Karpas-422 (cell line): ENCODE results near the gene NKD1. TPM values are rescaled to one million over a fixed set of nuclear protein-coding genes. Genes with fewer than 3 reads are reported as not detected.

ENCODE experiments used
- DNase-seq: peaks from one replicate; pipeline ENCODE4 v3.0.0-alpha.2; 2015
- H2AFZ ChIP-seq: fragments of 200-600 bp; sonication (generic); 2 replicates; pipeline ENCODE4 v1.6.1; 2014; ENCODE audit warnings: antibody characterized with exemption, low read length, mixed read lengths
- H3K27ac ChIP-seq: fragments of 200-600 bp; sonication (generic); 2 replicates; pipeline ENCODE4 v1.5.1; 2014; ENCODE audit warnings: mild to moderate bottlenecking, low read length, moderate library complexity
- H3K27me3 ChIP-seq: fragments of 200-600 bp; sonication (generic); 2 replicates; pipeline ENCODE4 v1.6.1; 2014; ENCODE audit warnings: low read length, mixed read lengths
- H3K36me3 ChIP-seq: fragments of 200-600 bp; sonication (generic); 2 replicates; pipeline ENCODE4 v1.6.1; 2014; ENCODE audit warnings: low read length, mixed read lengths; ENCODE audit not compliant: insufficient read depth
- H3K4me1 ChIP-seq: fragments of 200-600 bp; sonication (generic); 2 replicates; pipeline ENCODE4 v1.6.1; 2014; ENCODE audit warnings: mild to moderate bottlenecking, low read length, mixed read lengths
- H3K4me2 ChIP-seq: fragments of 200-600 bp; sonication (generic); 2 replicates; pipeline ENCODE4 v1.6.1; 2014; ENCODE audit warnings: low read length, low read depth, mild to moderate bottlenecking; ENCODE audit not compliant: poor library complexity, severe bottlenecking
- H3K4me3 ChIP-seq: fragments of 200-600 bp; sonication (generic); 2 replicates; pipeline ENCODE4 v1.5.1; 2014; ENCODE audit warnings: mild to moderate bottlenecking, antibody characterized with exemption, low read length, mixed read lengths
- H3K79me2 ChIP-seq: fragments of 200-600 bp; sonication (generic); 2 replicates; pipeline ENCODE4 v1.6.1; 2014; ENCODE audit warnings: mild to moderate bottlenecking, low read length, mixed read lengths
- H3K9ac ChIP-seq: fragments of 200-600 bp; sonication (generic); 2 replicates; pipeline ENCODE4 v1.6.0; 2014; ENCODE audit warnings: low read length
- H3K9me2 ChIP-seq: fragments of 200-600 bp; sonication (generic), shearing (Covaris generic); replicated peaks from 2 replicates; pipeline ENCODE4 v1.6.0; 2014; ENCODE audit warnings: mild to moderate bottlenecking, low read length, moderate library complexity; ENCODE audit not compliant: insufficient read depth
- H3K9me3 ChIP-seq: fragments of 300-700, 200-600 bp; sonication (generic); 2 replicates; pipeline ENCODE4 v1.6.1; 2014; ENCODE audit warnings: low read length, mixed read lengths
- H4K20me1 ChIP-seq: fragments of 200-600 bp; sonication (generic); 2 replicates; pipeline ENCODE4 v1.6.1; 2014; ENCODE audit warnings: mild to moderate bottlenecking, antibody characterized with exemption, low read length, low read depth; ENCODE audit not compliant: insufficient read depth
- total RNA-seq: library from RNA; depleted of rRNA; stranded (reverse); fragments of >200 nt; shearing (Covaris generic); gene quantifications from 2 replicates; pipeline ENCODE4 v1.2.3, GENCODE V29; 2014; ENCODE audit warnings: low replicate concordance

The NKD1 gene
- total RNA-seq, 1 experiment from 2014 or later, result not detected

GRCh38 chr16:50602531-50603205 is 54.5 kb downstream of the NKD1 start:
- Histone ChIP-seq H3K9me3 (no peaks in the 10 kb centered on the region), H2AFZ (no peak overlapping the region), H4K20me1 (no peaks in the 10 kb centered on the region), H3K4me3 (no peak overlapping the region), H3K27ac (no peak overlapping the region), H3K4me2 (no peak overlapping the region), H3K9me2 (no peaks in the 10 kb centered on the region), H3K79me2 (no peaks in the 10 kb centered on the region), H3K4me1 (no peaks in the 10 kb centered on the region), H3K36me3 (no peaks in the 10 kb centered on the region), H3K9ac (no peak overlapping the region), H3K27me3 (no peaks in the 10 kb centered on the region)
- DNase-seq, result no peak

- Histone ChIP-seq H3K79me2 (no peaks in the 10 kb centered on the region), H3K36me3 (no peaks in the 10 kb centered on the region), H3K27ac (no peak overlapping the region), H3K4me2 (no peak overlapping the region), H3K9ac (no peak overlapping the region), H4K20me1 (no peaks in the 10 kb centered on the region), H3K9me2 (no peaks in the 10 kb centered on the region), H2AFZ (no peak overlapping the region), H3K9me3 (no peaks in the 10 kb centered on the region), H3K27me3 (no peaks in the 10 kb centered on the region), H3K4me1 (no peaks in the 10 kb centered on the region), H3K4me3 (no peak overlapping the region)
- no peak for DNase-seq
Measured at GRCh38 chr16:50603206-50604064, 55.2 kb downstream of the NKD1 start.

- no peaks in the 10 kb centered on the region for H3K36me3 ChIP-seq
- no peak for DNase-seq
- no peak overlapping the region for H3K9ac ChIP-seq
- H4K20me1 ChIP-seq, result no peaks in the 10 kb centered on the region
- no peak overlapping the region for H3K4me2 ChIP-seq
- no peaks in the 10 kb centered on the region for H3K4me1 ChIP-seq
- H3K9me2 ChIP-seq, result no peaks in the 10 kb centered on the region
- H2AFZ ChIP-seq, result no peak overlapping the region
- no peak overlapping the region for H3K4me3 ChIP-seq
- H3K27me3 ChIP-seq, result no peaks in the 10 kb centered on the region
- H3K27ac ChIP-seq, result no peak overlapping the region
- H3K9me3 ChIP-seq, result no peaks in the 10 kb centered on the region
- H3K79me2 ChIP-seq, result no peaks in the 10 kb centered on the region
Measured at GRCh38 chr16:50604065-50604418, 55.8 kb downstream of the NKD1 start.

- Histone ChIP-seq H3K9me3 (no peaks in the 10 kb centered on the region), H3K79me2 (no peaks in the 10 kb centered on the region), H3K27me3 (no peaks in the 10 kb centered on the region), H3K9me2 (no peaks in the 10 kb centered on the region), H3K9ac (no peak overlapping the region), H3K4me2 (no peak overlapping the region), H3K4me1 (no peaks in the 10 kb centered on the region), H3K27ac (no peak overlapping the region), H3K36me3 (no peaks in the 10 kb centered on the region), H3K4me3 (no peak overlapping the region), H2AFZ (no peak overlapping the region), H4K20me1 (no peaks in the 10 kb centered on the region)
- no peak for DNase-seq
Measured at GRCh38 chr16:50604610-50605009, 56.4 kb downstream of the NKD1 start.

GRCh38 chr16:50605733-50606430 is 57.7 kb downstream of the NKD1 start:
- H3K4me1 ChIP-seq, result no peaks in the 10 kb centered on the region
- H4K20me1 ChIP-seq, result no peaks in the 10 kb centered on the region
- no peaks in the 10 kb centered on the region for H3K79me2 ChIP-seq
- H2AFZ ChIP-seq, result no peak overlapping the region
- no peak for DNase-seq
- no peak overlapping the region for H3K4me2 ChIP-seq
- no peak overlapping the region for H3K9ac ChIP-seq
- H3K9me3 ChIP-seq, result no peaks in the 10 kb centered on the region
- no peak overlapping the region for H3K4me3 ChIP-seq
- H3K36me3 ChIP-seq, result no peaks in the 10 kb centered on the region
- H3K27me3 ChIP-seq, result no peaks in the 10 kb centered on the region
- no peak overlapping the region for H3K27ac ChIP-seq
- no peaks in the 10 kb centered on the region for H3K9me2 ChIP-seq

- Histone ChIP-seq H4K20me1 (no peaks in the 10 kb centered on the region), H3K36me3 (no peaks in the 10 kb centered on the region), H3K9me3 (no peaks in the 10 kb centered on the region), H3K27ac (no peak overlapping the region), H3K79me2 (no peaks in the 10 kb centered on the region), H2AFZ (no peak overlapping the region), H3K4me2 (no peak overlapping the region), H3K9me2 (no peaks in the 10 kb centered on the region), H3K4me1 (no peaks in the 10 kb centered on the region), H3K27me3 (no peaks in the 10 kb centered on the region), H3K4me3 (no peak overlapping the region), H3K9ac (no peak overlapping the region)
- no peak for DNase-seq
Measured at GRCh38 chr16:50606431-50607050, 58.3 kb downstream of the NKD1 start.

GRCh38 chr16:50607051-50607431 is 58.8 kb downstream of the NKD1 start:
- no peaks in the 10 kb centered on the region for H3K9me2 ChIP-seq
- no peaks in the 10 kb centered on the region for H4K20me1 ChIP-seq
- no peak overlapping the region for H3K9ac ChIP-seq
- H3K4me1 ChIP-seq, result no peaks in the 10 kb centered on the region
- H3K9me3 ChIP-seq, result no peaks in the 10 kb centered on the region
- no peaks in the 10 kb centered on the region for H3K27me3 ChIP-seq
- no peaks in the 10 kb centered on the region for H3K36me3 ChIP-seq
- no peak overlapping the region for H3K27ac ChIP-seq
- no peak overlapping the region for H2AFZ ChIP-seq
- no peak overlapping the region for H3K4me2 ChIP-seq
- H3K79me2 ChIP-seq, result no peaks in the 10 kb centered on the region
- no peak for DNase-seq
- no peak overlapping the region for H3K4me3 ChIP-seq

- Histone ChIP-seq H3K4me1 (no peaks in the 10 kb centered on the region), H3K4me3 (no peak overlapping the region), H3K27ac (no peak overlapping the region), H3K36me3 (no peaks in the 10 kb centered on the region), H3K9me2 (no peaks in the 10 kb centered on the region), H3K9ac (no peak overlapping the region), H3K79me2 (no peaks in the 10 kb centered on the region), H2AFZ (no peak overlapping the region), H4K20me1 (no peaks in the 10 kb centered on the region), H3K27me3 (no peaks in the 10 kb centered on the region), H3K9me3 (no peaks in the 10 kb centered on the region), H3K4me2 (no peak overlapping the region)
- DNase-seq, result no peak
Measured at GRCh38 chr16:50607447-50607846, 59.3 kb downstream of the NKD1 start.
